Measurements from ENCODE around the gene DLGAP3.
"Not testable (repeated sequence)": the region's sequence is repeated elsewhere in the genome, so short reads cannot be mapped to it uniquely, and the experiment has no call there.

Gene DLGAP3

GRCh38 chr1:34929497-34929852 lies at the start of gene DLGAP3:
Gene DLGAP3 (minus strand): TSS chr1:34929650. CDS start chr1:34905383, 24,267 bp downstream.
- Histone ChIP-seq H3K4me3 (ENCODE audit: low read length) (peak within 1 kb of the TSS; percentile 69), H3K27ac (ENCODE audit: low read length) (no peak within 1 kb of the TSS), H3K9me3 (ENCODE audit: insufficient read depth, low read depth, low read length) (no peaks in the 10 kb centered on the region), H3K27me3 (ENCODE audit: insufficient read depth, low read length) (peaks cover 80% of the 10 kb centered on the region), H3K4me1 (ENCODE audit: insufficient read depth, low read length) (peaks cover 9% of the 10 kb centered on the region), H3K36me3 (ENCODE audit: insufficient read depth, low read depth, low read length) (no peaks in the 10 kb centered on the region), H3K9ac (ENCODE audit: low read depth, low read length) (no peak within 1 kb of the TSS)

DNA sequence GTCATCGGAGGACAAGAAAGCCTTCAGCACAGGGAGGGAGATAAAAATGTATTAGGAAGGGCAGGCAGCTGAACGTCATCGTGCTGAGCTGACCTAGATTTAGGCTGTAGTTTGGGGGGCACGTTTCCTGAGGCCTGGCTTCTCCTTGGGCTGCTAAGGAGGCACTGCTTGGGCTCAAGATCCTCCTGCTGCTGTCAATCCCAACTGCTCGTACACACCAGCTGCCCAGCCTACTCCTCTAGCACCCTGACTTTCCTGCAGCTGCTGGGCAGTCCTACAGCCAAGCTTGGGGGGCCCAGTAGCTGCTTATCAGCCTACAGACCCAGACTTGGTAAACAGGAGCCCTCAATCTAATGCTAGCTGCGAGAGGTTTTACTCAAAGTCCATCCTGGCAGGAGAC lies 49.5 kb upstream of the DLGAP3 start:
- Histone ChIP-seq H3K4me3 (ENCODE audit: low read length) (no peak overlapping the region), H3K27me3 (ENCODE audit: insufficient read depth, low read length) (no peaks in the 10 kb centered on the region), H3K9me3 (ENCODE audit: insufficient read depth, low read depth, low read length) (no peaks in the 10 kb centered on the region), H3K9ac (ENCODE audit: low read depth, low read length) (no peak overlapping the region), H3K36me3 (ENCODE audit: insufficient read depth, low read depth, low read length) (no peaks in the 10 kb centered on the region; the same call in 1 of the 2 replicates), H3K4me1 (ENCODE audit: insufficient read depth, low read length) (no peaks in the 10 kb centered on the region), H3K27ac (ENCODE audit: low read length) (no peak overlapping the region)

GRCh38 chr1:34977858-34978257 lies 48.4 kb upstream of the DLGAP3 start:
- Histone ChIP-seq H3K4me1 (ENCODE audit: insufficient read depth, low read length) (no peaks in the 10 kb centered on the region), H3K36me3 (ENCODE audit: insufficient read depth, low read depth, low read length) (no peaks in the 10 kb centered on the region; the same call in 1 of the 2 replicates), H3K27me3 (ENCODE audit: insufficient read depth, low read length) (no peaks in the 10 kb centered on the region), H3K27ac (ENCODE audit: low read length) (no peak overlapping the region), H3K9me3 (ENCODE audit: insufficient read depth, low read depth, low read length) (no peaks in the 10 kb centered on the region), H3K4me3 (ENCODE audit: low read length) (no peak overlapping the region), H3K9ac (ENCODE audit: low read depth, low read length) (no peak overlapping the region)

DNA sequence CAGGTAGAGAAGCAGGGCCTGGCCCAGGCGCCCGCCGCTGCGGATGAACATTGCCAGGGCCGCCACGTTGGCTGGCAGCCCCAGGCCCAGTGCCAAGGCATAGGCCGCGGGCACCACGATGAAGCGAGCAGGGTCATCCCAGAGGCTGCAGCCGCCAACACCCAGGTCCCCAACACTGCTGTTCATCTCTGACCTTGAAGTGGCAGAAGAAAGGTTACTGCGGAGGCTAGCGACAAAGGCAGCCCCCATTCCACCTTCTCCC lies 47.7 kb upstream of the DLGAP3 start:
- H3K9ac ChIP-seq (ENCODE audit: low read depth, low read length), result no peak overlapping the region
- no peaks in the 10 kb centered on the region for H3K4me1 ChIP-seq (ENCODE audit: insufficient read depth, low read length)
- no peaks in the 10 kb centered on the region for H3K27me3 ChIP-seq (ENCODE audit: insufficient read depth, low read length)
- H3K4me3 ChIP-seq (ENCODE audit: low read length), result no peak overlapping the region
- no peaks in the 10 kb centered on the region for H3K9me3 ChIP-seq (ENCODE audit: insufficient read depth, low read depth, low read length)
- no peak overlapping the region for H3K27ac ChIP-seq (ENCODE audit: low read length)
- H3K36me3 ChIP-seq (ENCODE audit: insufficient read depth, low read depth, low read length), result no peaks in the 10 kb centered on the region; the same call in 1 of the 2 replicates

DNA sequence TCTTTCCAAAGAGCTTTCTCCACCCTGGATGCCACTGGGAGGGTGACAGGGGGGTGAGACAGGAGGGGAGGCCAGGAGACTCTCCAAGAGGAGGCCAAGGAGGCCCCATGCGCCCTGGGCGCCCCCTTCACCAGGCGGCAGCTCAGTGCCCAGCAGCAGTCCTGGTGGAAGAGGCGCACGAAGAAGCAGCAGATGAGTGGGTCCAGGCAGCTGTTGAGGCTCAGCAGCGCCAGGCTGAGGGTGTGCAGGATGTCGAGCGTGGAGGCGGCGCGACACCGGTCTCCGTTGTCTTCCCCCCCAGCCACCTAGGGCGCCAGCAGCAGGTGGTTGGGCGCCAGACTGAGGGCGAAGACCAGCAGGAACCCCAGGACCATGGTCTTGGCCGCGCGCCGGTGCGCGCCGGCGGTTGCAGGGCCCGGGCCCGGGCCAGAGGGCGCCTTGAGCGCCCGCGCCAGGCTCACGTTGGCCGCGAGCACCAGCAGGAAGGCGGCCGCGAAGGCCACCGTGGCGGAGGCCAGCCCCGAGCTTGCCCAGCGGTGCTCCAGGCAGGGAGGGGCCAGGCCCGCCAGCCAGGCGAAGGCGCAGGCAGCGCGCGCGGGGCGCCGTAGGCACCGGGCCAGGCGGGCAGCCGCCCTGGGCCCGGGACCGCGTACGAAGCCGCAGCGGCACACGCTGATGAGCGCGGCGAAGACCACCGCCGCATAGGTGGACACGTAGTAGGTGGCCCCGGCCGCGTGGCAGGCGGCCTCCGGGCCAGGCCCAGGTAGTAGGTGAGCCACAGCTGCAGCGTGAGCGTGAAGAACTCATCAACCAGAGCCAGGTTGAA lies 47.1 kb upstream of the DLGAP3 start:
- H3K4me1 ChIP-seq (ENCODE audit: insufficient read depth, low read length), result no peaks in the 10 kb centered on the region
- H3K27ac ChIP-seq (ENCODE audit: low read length), result no peak overlapping the region
- no peak overlapping the region for H3K4me3 ChIP-seq (ENCODE audit: low read length)
- H3K36me3 ChIP-seq (ENCODE audit: insufficient read depth, low read depth, low read length), result no peaks in the 10 kb centered on the region
- H3K27me3 ChIP-seq (ENCODE audit: insufficient read depth, low read length), result no peaks in the 10 kb centered on the region
- H3K9me3 ChIP-seq (ENCODE audit: insufficient read depth, low read depth, low read length), result no peaks in the 10 kb centered on the region
- H3K9ac ChIP-seq (ENCODE audit: low read depth, low read length), result no peak overlapping the region

DNA sequence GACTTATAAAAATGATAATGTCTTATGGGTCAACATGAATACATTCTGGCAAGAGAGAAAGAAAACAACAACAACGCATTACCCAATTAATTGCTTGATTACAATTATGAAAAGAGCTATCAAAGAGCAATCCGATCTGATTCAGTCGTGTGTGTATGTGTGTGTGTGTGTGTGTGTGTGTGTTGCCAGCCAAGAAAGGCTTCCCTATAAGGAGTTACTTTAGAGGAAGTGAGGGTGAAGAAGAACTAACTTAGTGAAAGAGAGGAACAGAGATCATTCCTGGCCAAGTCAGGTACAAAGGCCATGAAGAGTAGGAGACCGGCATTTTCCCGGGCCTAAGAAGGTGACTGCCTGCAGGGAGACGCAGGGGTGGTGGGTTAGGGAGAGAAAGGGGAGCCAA lies 46.3 kb upstream of the DLGAP3 start:
- Histone ChIP-seq H3K27ac (ENCODE audit: low read length) (no peak overlapping the region), H3K4me3 (ENCODE audit: low read length) (no peak overlapping the region), H3K36me3 (ENCODE audit: insufficient read depth, low read depth, low read length) (no peaks in the 10 kb centered on the region), H3K4me1 (ENCODE audit: insufficient read depth, low read length) (peaks cover 6% of the 10 kb centered on the region; the same call in 1 of the 2 replicates), H3K9ac (ENCODE audit: low read depth, low read length) (no peak overlapping the region), H3K9me3 (ENCODE audit: insufficient read depth, low read depth, low read length) (no peaks in the 10 kb centered on the region), H3K27me3 (ENCODE audit: insufficient read depth, low read length) (no peaks in the 10 kb centered on the region)

- no peaks in the 10 kb centered on the region for H3K36me3 ChIP-seq (ENCODE audit: insufficient read depth, low read depth, low read length)
- H3K9ac ChIP-seq (ENCODE audit: low read depth, low read length), result no peak overlapping the region
- H3K4me3 ChIP-seq (ENCODE audit: low read length), result no peak overlapping the region
- H3K27ac ChIP-seq (ENCODE audit: low read length), result no peak overlapping the region
- H3K4me1 ChIP-seq (ENCODE audit: insufficient read depth, low read length), result peaks cover 6% of the 10 kb centered on the region; the same call in 1 of the 2 replicates
- no peaks in the 10 kb centered on the region for H3K9me3 ChIP-seq (ENCODE audit: insufficient read depth, low read depth, low read length)
- H3K27me3 ChIP-seq (ENCODE audit: insufficient read depth, low read length), result no peaks in the 10 kb centered on the region
Observed at GRCh38 chr1:34975338-34975737, 45.9 kb upstream of the DLGAP3 start.

GRCh38 chr1:34974626-34975025 lies 45.2 kb upstream of the DLGAP3 start:
- H3K27me3 ChIP-seq (ENCODE audit: insufficient read depth, low read length), result no peaks in the 10 kb centered on the region
- peaks cover 6% of the 10 kb centered on the region; the same call in 1 of the 2 replicates for H3K4me1 ChIP-seq (ENCODE audit: insufficient read depth, low read length)
- no peak overlapping the region for H3K27ac ChIP-seq (ENCODE audit: low read length)
- H3K9me3 ChIP-seq (ENCODE audit: insufficient read depth, low read depth, low read length), result no peaks in the 10 kb centered on the region
- H3K36me3 ChIP-seq (ENCODE audit: insufficient read depth, low read depth, low read length), result no peaks in the 10 kb centered on the region
- H3K9ac ChIP-seq (ENCODE audit: low read depth, low read length), result no peak overlapping the region
- H3K4me3 ChIP-seq (ENCODE audit: low read length), result no peak overlapping the region

GRCh38 chr1:34973326-34973725 lies 43.9 kb upstream of the DLGAP3 start:
- H3K27ac ChIP-seq (ENCODE audit: low read length), result no peak overlapping the region
- H3K4me3 ChIP-seq (ENCODE audit: low read length), result no peak overlapping the region
- H3K4me1 ChIP-seq (ENCODE audit: insufficient read depth, low read length), result peaks cover 6% of the 10 kb centered on the region; the same call in 1 of the 2 replicates
- H3K27me3 ChIP-seq (ENCODE audit: insufficient read depth, low read length), result no peaks in the 10 kb centered on the region
- H3K9ac ChIP-seq (ENCODE audit: low read depth, low read length), result no peak overlapping the region
- H3K9me3 ChIP-seq (ENCODE audit: insufficient read depth, low read depth, low read length), result no peaks in the 10 kb centered on the region
- H3K36me3 ChIP-seq (ENCODE audit: insufficient read depth, low read depth, low read length), result no peaks in the 10 kb centered on the region

GRCh38 chr1:34970829-34971228 lies 41.4 kb upstream of the DLGAP3 start:
- H3K36me3 ChIP-seq (ENCODE audit: insufficient read depth, low read depth, low read length), result no peaks in the 10 kb centered on the region
- peaks cover 6% of the 10 kb centered on the region; the same call in 1 of the 2 replicates for H3K4me1 ChIP-seq (ENCODE audit: insufficient read depth, low read length)
- peak overlapping the region; percentile 34; the same call in 1 of the 2 replicates for H3K9ac ChIP-seq (ENCODE audit: low read depth, low read length)
- no peaks in the 10 kb centered on the region for H3K9me3 ChIP-seq (ENCODE audit: insufficient read depth, low read depth, low read length)
- no peaks in the 10 kb centered on the region for H3K27me3 ChIP-seq (ENCODE audit: insufficient read depth, low read length)
- no peak overlapping the region for H3K27ac ChIP-seq (ENCODE audit: low read length)
- peak overlapping the region; percentile 22; the same call in 1 of the 2 replicates for H3K4me3 ChIP-seq (ENCODE audit: low read length)

GRCh38 chr1:34970220-34970735 lies 40.8 kb upstream of the DLGAP3 start:
- Histone ChIP-seq H3K9me3 (ENCODE audit: insufficient read depth, low read depth, low read length) (no peaks in the 10 kb centered on the region), H3K27me3 (ENCODE audit: insufficient read depth, low read length) (no peaks in the 10 kb centered on the region), H3K9ac (ENCODE audit: low read depth, low read length) (no peak overlapping the region), H3K4me1 (ENCODE audit: insufficient read depth, low read length) (peaks cover 6% of the 10 kb centered on the region; the same call in 1 of the 2 replicates), H3K27ac (ENCODE audit: low read length) (no peak overlapping the region), H3K4me3 (ENCODE audit: low read length) (no peak overlapping the region), H3K36me3 (ENCODE audit: insufficient read depth, low read depth, low read length) (no peaks in the 10 kb centered on the region)

- not testable (repeated sequence) for H3K27me3 ChIP-seq (ENCODE audit: insufficient read depth, low read length); H3K36me3 ChIP-seq (ENCODE audit: insufficient read depth, low read depth, low read length); H3K27ac ChIP-seq (ENCODE audit: low read length); H3K4me1 ChIP-seq (ENCODE audit: insufficient read depth, low read length); H3K9me3 ChIP-seq (ENCODE audit: insufficient read depth, low read depth, low read length); H3K9ac ChIP-seq (ENCODE audit: low read depth, low read length); H3K4me3 ChIP-seq (ENCODE audit: low read length)
Observed at GRCh38 chr1:34968297-34968696, 38.8 kb upstream of the DLGAP3 start.

Measured in iPS-20b (cell line).